A549 (cell line): ENCODE measurements around the gene BACH1. TPM values are rescaled to one million over a fixed set of nuclear protein-coding genes. Genes with fewer than 3 reads are reported as not detected.
A peak's percentile ranks its signal among the peaks of the same experiment; 100 is the strongest.

ENCODE experiments used
- ATAC-seq, 2 experiments: fragments of 200-7000 bp in 1 of 2; fragments of >200 bp in 1 of 2; cut with Nextera tagmentation in 1 of 2; cut with Tn5 transposase in 1 of 2; 3 replicates each; pipeline versions ENCODE4 v1.8.0 to v1.9.1; 2018 to 2020; ENCODE audit warnings: mild to moderate bottlenecking in 1 of 2, moderate library complexity in 1 of 2
- CTCF ChIA-PET: fragments of 300-600 bp; sonication (Branson Sonifier 250); formaldehyde crosslinking; extraction: SDS; loops from one replicate; lab custom pipeline; 2021; ENCODE audit warnings: antibody characterized with exemption, inconsistent platforms; lab: Yijun Ruan, JAX
- POLR2A ChIA-PET: fragments of 350-600 bp; formaldehyde crosslinking; extraction: SDS; loops from one replicate; lab custom pipeline; 2021; ENCODE audit warnings: antibody characterized with exemption, inconsistent platforms; lab: Yijun Ruan, JAX
- DNase-seq, 2 experiments: peaks; one replicate each; pipeline versions ENCODE4 v3.0.0 to v3.0.0-alpha.2; 2011 to 2016; ENCODE audit warnings: low read depth in 1 of 2, low spot score in 1 of 2
- FAIRE-seq: peaks from 2 replicates; lab custom pipeline; 2011; peaks lifted over from hg19 to GRCh38; lab: Jason Lieb, UNC
- H3K27ac ChIP-seq, 2 experiments: fragments of >200 bp; sonication (Bioruptor Twin); formaldehyde crosslinking; 3 replicates each; pipeline ENCODE4 v1.5.1; 2016 to 2017
- H3K4me1 ChIP-seq: fragments of >200 bp; sonication (Bioruptor Twin); formaldehyde crosslinking; 3 replicates; pipeline ENCODE4 v1.6.1; 2016
- H3K4me2 ChIP-seq: fragments of >200 bp; sonication (Bioruptor Twin); formaldehyde crosslinking; 3 replicates; pipeline ENCODE4 v1.6.1; 2016
- H3K4me3 ChIP-seq: fragments of >200 bp; sonication (Bioruptor Twin); formaldehyde crosslinking; 3 replicates; pipeline ENCODE4 v1.5.1; 2016
- H3K9me3 ChIP-seq: fragments of >200 bp; sonication (Bioruptor Twin); formaldehyde crosslinking; 3 replicates; pipeline ENCODE4 v1.6.1; 2016
- BCL3 ChIP-seq: fragments of >200 bp; sonication (Bioruptor Twin); formaldehyde crosslinking; IDR thresholded peaks from 3 replicates; pipeline ENCODE4 v1.6.1; 2016
- BHLHE40 ChIP-seq: IDR thresholded peaks from 2 replicates; pipeline ENCODE4 v1.6.1; 2012; ENCODE audit warnings: low read depth, low read length, inconsistent platforms
- CEBPB ChIP-seq, 2 experiments: fragments of >200 bp in 1 of 2; sonication (Bioruptor Twin) in 1 of 2; formaldehyde crosslinking in 1 of 2; IDR thresholded peaks; 2 replicates each; pipeline ENCODE4 v1.6.1; 2012 to 2016
- CTCF ChIP-seq: fragments of >200 bp; sonication (Bioruptor Twin); formaldehyde crosslinking; IDR thresholded peaks from 3 replicates; pipeline ENCODE4 v1.5.1; 2016
- EHMT2 ChIP-seq: fragments of 200-600 bp; sonication (generic); IDR thresholded peaks from 2 replicates; pipeline ENCODE4 v1.6.1; 2016; ENCODE audit warnings: antibody characterized with exemption, low read depth, mild to moderate bottlenecking, moderate library complexity
- EP300 ChIP-seq, 2 experiments: fragments of >200 bp; sonication (Bioruptor Twin); formaldehyde crosslinking; IDR thresholded peaks; 2 replicates in 1 of 2; 3 replicates in 1 of 2; pipeline ENCODE4 v1.6.1; 2016 to 2017
- HOXA7 ChIP-seq: fragments of 250-450 bp; sonication (Bioruptor Pico); IDR thresholded peaks from 2 replicates; pipeline ENCODE4 v1.5.0; 2020; ENCODE audit warnings: mild to moderate bottlenecking, moderate library complexity
- MAFK ChIP-seq: fragments of 450-650 bp; IDR thresholded peaks from 2 replicates; pipeline ENCODE4 v1.6.1; 2014; ENCODE audit not compliant: partially characterized antibody
- MYC ChIP-seq: IDR thresholded peaks from 2 replicates; pipeline ENCODE4 v1.6.1; 2012; ENCODE audit warnings: mild to moderate bottlenecking, inconsistent platforms, low read length, improper control_type of control experiment, borderline replicate concordance
- POLR2A ChIP-seq: IDR thresholded peaks from 2 replicates; pipeline ENCODE4 v1.6.1; 2012; ENCODE audit warnings: mild to moderate bottlenecking, low read length
- RAD21 ChIP-seq, 2 experiments: fragments of >200 bp in 1 of 2; sonication (Bioruptor Twin) in 1 of 2; formaldehyde crosslinking in 1 of 2; IDR thresholded peaks in 1 of 2; conservative IDR thresholded peaks in 1 of 2; 2 replicates in 1 of 2; 3 replicates in 1 of 2; pipeline ENCODE4 v1.6.1; 2012 to 2018; ENCODE audit warnings: inconsistent platforms in 1 of 2
- RARB ChIP-seq: fragments of 250-450 bp; sonication (Bioruptor Pico); IDR thresholded peaks from 2 replicates; pipeline ENCODE4 v1.8.0; 2021; ENCODE audit warnings: mild to moderate bottlenecking, moderate library complexity
- RNF2 ChIP-seq: fragments of 200-600 bp; sonication (generic); IDR thresholded peaks from 2 replicates; pipeline ENCODE4 v1.6.1; 2016; ENCODE audit warnings: low read depth, mild to moderate bottlenecking, antibody characterized with exemption, moderate library complexity, borderline replicate concordance
- ZC3H11A ChIP-seq: fragments of 450-650 bp; IDR thresholded peaks from 2 replicates; pipeline ENCODE4 v1.6.1; 2014; ENCODE audit warnings: antibody characterized with exemption, mild to moderate bottlenecking
- ZNF302 ChIP-seq: fragments of 250-450 bp; sonication (Bioruptor Pico); IDR thresholded peaks from 2 replicates; pipeline ENCODE4 v1.9.0; 2021; ENCODE audit warnings: inconsistent platforms, mild to moderate bottlenecking, moderate library complexity
- ZSCAN20 ChIP-seq: fragments of 250-450 bp; sonication (Bioruptor Pico); IDR thresholded peaks from 2 replicates; pipeline ENCODE4 v1.8.0; 2022; ENCODE audit warnings: mild to moderate bottlenecking, moderate library complexity
- WGBS: methylation state at CpG from one replicate; pipeline ENCODE4 v1.1.6; 2017; ENCODE audit errors: missing lambda C conversion rate; 5-methylcytosine and 5-hydroxymethylcytosine counted together
- polyA plus RNA-seq, 4 experiments: library from polyadenylated mRNA; depleted of rRNA in 3 of 4; stranded (reverse); fragments of >200 nt; fragmentation: RNase III in 1 of 4; extraction: RNeasy Plus Mini Kit Qiagen cat#74134 plus additional on column Dnase treatment in 1 of 4; gene quantifications; 2 replicates in 3 of 4; 3 replicates in 1 of 4; pipeline ENCODE4 v1.2.3, GENCODE V29; 2011 to 2017

BACH1 gene
- polyA plus RNA-seq, 2 of the 4 experiments (the other 2 are of a cell fraction), result 5.0 to 21.4 TPM

GRCh38 chr21:29257701-29258100 lies 41.0 kb upstream of the BACH1 start:
- FAIRE-seq (no peak), ATAC-seq (no peak), DNase-seq (no peak)
- no peak overlapping the region for H3K4me2 ChIP-seq
- H3K4me1 ChIP-seq, result peaks cover 21% of the 10 kb centered on the region
- POLR2A ChIA-PET, result no interaction called here
- CTCF ChIA-PET, result interaction anchor here (0.9 kb wide), 1 partner anchor 91 kb away, joined by 3 read pairs; no protein-coding TSS in a partner anchor
- no peak overlapping the region; a peak in 1 of 6 replicates for H3K27ac ChIP-seq
- TF ChIP-seq CEBPB (IDR thresholded peaks at IDR 0.05), result peak; percentile 72 to 74; a peak in 3 of 4 replicates
- no peak for TF ChIP-seq POLR2A
- WGBS, result 85% methylated on average over 2 of the region's 2 CpGs
- H3K9me3 ChIP-seq, result peaks cover 18% of the 10 kb centered on the region; the same call in 2 of the 3 replicates
- no peak overlapping the region for H3K4me3 ChIP-seq

- 17% methylated on average over 5 of the region's 5 CpGs for WGBS
- H3K4me2 ChIP-seq, result peak overlapping the region; percentile 75
- peak in 1 of 2 experiments; percentile 32 for DNase-seq
- no peak for FAIRE-seq
- H3K9me3 ChIP-seq, result peaks cover 7% of the 10 kb centered on the region; the same call in 1 of the 3 replicates
- no peak overlapping the region for H3K4me3 ChIP-seq
- ChIA-PET CTCF (interaction anchor here (0.9 to 1.4 kb wide), 2 partner anchors 16 to 90 kb away, joined by 3 read pairs; no protein-coding TSS in a partner anchor), POLR2A (no interaction called here)
- TF ChIP-seq CEBPB (IDR thresholded peaks at IDR 0.05) (peak; percentile 74 to 78; a peak in 3 of 4 replicates), MAFK (no peak), BHLHE40 (peak; percentile 37; the same call in 1 of the 2 replicates)
- peak overlapping the region; percentile 45 to 72; a peak in 4 of 6 replicates for H3K27ac ChIP-seq
- ATAC-seq, result peak in 1 of 2 experiments; percentile 68; a peak in 4 of 6 replicates
- peaks cover 21% of the 10 kb centered on the region for H3K4me1 ChIP-seq
Observed at GRCh38 chr21:29258626-29259338, 39.9 kb upstream of the BACH1 start.

GRCh38 chr21:29260461-29260860 lies 38.3 kb upstream of the BACH1 start:
- Histone ChIP-seq H3K4me2 (no peak overlapping the region), H3K4me3 (no peak overlapping the region), H3K27ac (no peak overlapping the region), H3K4me1 (peaks cover 21% of the 10 kb centered on the region), H3K9me3 (no peaks in the 10 kb centered on the region)
- ATAC-seq (no peak), FAIRE-seq (no peak), DNase-seq (no peak)
- no peak for TF ChIP-seq ZSCAN20 (CRISPR knock-in tag)
- TF ChIP-seq ZNF302 (CRISPR knock-in tag), result no peak
- TF ChIP-seq EHMT2, result no peak
- no peak for TF ChIP-seq RNF2
- TF ChIP-seq HOXA7, result no peak
- no peak for TF ChIP-seq RARB (CRISPR knock-in tag)
- no peak for TF ChIP-seq BCL3
- no peak for TF ChIP-seq RAD21 (conservative IDR thresholded peaks at IDR 0.05 in 1 of 2, IDR thresholded peaks at IDR 0.05 in 1 of 2)
- TF ChIP-seq CTCF, result no peak
- no peak for TF ChIP-seq CEBPB (IDR thresholded peaks at IDR 0.05)
- TF ChIP-seq ZC3H11A, result no peak
- TF ChIP-seq MYC, result no peak
- no peak for TF ChIP-seq EP300 (IDR thresholded peaks at IDR 0.05)
- ChIA-PET CTCF (no interaction called here), POLR2A (no interaction called here)
- 82% methylated on average over 2 of the region's 2 CpGs for WGBS
